Measurements from ENCODE around the gene GLIS2.
"Not testable (repeated sequence)": the region's sequence is repeated elsewhere in the genome, so short reads cannot be mapped to it uniquely, and the experiment has no call there.

GLIS2 gene

GRCh38 chr16:4342866-4343744, 27.2 kb downstream of the GLIS2 start:
- Histone ChIP-seq H3K4me3 (ENCODE audit: low read length) (no peak overlapping the region), H3K36me3 (ENCODE audit: insufficient read depth, low read length) (peaks cover 37% of the 10 kb centered on the region), H3K9me3 (replicated peaks; ENCODE audit: low read length) (no peaks in the 10 kb centered on the region), H3K4me2 (ENCODE audit: low read length) (no peak overlapping the region), H3K27me3 (ENCODE audit: control insufficient read depth, insufficient read depth, low read length) (no peaks in the 10 kb centered on the region), H3K9ac (ENCODE audit: low read depth, low read length) (no peak overlapping the region), H3K4me1 (ENCODE audit: control insufficient read depth, insufficient read depth, low read length) (peaks cover 5% of the 10 kb centered on the region)

DNA sequence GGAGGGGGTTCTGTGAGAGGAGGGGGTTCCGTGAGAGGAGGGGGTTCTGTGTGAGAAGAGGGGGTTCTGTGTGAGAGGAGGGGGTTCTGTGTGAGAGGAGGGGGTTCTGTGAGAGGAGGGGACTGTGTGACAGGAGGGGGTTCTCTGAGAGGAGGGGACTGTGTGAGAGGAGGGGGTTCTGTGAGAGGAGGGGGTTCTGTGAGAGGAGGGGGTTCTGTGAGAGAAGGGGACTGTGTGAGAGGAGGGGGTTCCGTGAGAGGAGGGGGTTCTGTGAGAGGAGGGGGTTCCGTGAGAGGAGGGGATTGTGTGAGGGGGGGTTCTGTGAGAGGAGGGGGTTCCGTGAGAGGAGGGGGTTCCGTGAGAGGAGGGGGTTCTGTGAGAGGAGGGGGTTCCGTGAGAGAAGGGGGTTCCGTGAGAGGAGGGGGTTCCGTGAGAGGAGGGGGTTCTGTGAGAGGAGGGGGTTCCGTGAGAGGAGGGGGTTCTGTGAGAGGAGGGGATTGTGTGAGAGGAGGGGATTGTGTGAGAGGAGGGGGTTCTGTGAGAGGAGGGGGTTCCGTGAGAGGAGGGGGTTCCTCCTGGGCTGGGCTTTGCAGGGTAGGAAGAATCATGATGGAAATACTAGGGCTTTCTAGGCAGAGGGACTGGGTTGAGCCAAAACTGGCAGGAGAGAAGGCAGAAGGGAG, 28.6 kb downstream of the GLIS2 start:
- H3K27me3 ChIP-seq (ENCODE audit: control insufficient read depth, insufficient read depth, low read length); H3K9me3 ChIP-seq (replicated peaks; ENCODE audit: low read length); H3K9ac ChIP-seq (ENCODE audit: low read depth, low read length); H3K4me2 ChIP-seq (ENCODE audit: low read length); H3K4me1 ChIP-seq (ENCODE audit: control insufficient read depth, insufficient read depth, low read length); H3K4me3 ChIP-seq (ENCODE audit: low read length): not testable (repeated sequence)
- peaks cover 24% of the 10 kb centered on the region for H3K36me3 ChIP-seq (ENCODE audit: insufficient read depth, low read length)

DNA sequence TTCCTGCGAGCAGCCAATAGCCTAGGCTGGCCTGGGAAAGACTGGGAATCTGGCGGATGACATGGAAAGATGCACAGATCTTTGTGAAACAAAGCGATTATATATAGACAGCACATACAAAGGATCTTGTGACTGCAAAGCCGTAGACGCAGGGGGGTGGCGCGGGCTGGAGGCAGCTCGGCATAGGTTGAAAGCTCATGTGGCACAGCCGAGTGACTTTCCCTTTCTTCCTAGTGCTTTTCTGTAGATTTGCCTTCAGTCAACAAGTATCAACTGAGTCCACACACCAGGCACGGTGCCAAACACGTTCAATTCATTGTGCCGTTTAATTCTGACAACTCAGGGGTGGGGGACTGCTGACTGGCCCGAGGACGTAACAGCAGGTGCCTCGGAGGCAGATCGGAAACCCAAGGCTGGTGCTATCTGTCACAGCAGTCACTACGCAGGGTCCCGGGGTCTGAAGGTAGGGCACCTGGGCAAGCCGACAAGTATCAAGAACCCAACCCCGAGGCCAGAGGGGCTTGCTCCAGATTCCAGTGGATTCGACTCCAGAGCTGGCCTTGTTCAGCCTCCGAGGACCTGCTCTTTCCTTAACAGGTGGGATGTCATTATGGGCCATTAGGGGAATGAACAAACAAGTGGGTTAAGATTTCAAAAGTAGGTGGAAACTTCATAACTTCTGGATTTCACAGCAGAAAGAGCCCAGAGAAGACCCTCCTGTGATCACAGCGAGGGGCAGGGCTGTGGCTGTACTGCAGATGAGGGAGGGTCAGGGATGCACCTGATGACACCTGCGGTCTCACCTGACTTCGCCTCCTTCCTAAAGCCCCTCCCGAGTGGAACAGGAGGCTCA, 29.3 kb downstream of the GLIS2 start:
- H3K4me1 ChIP-seq (ENCODE audit: control insufficient read depth, insufficient read depth, low read length) = peaks cover 15% of the 10 kb centered on the region
- peaks cover 20% of the 10 kb centered on the region for H3K36me3 ChIP-seq (ENCODE audit: insufficient read depth, low read length)
- no peaks in the 10 kb centered on the region for H3K27me3 ChIP-seq (ENCODE audit: control insufficient read depth, insufficient read depth, low read length)
- H3K9ac ChIP-seq (ENCODE audit: low read depth, low read length) = no peak overlapping the region
- H3K4me2 ChIP-seq (ENCODE audit: low read length) = no peak overlapping the region
- no peaks in the 10 kb centered on the region for H3K9me3 ChIP-seq (replicated peaks; ENCODE audit: low read length)
- H3K4me3 ChIP-seq (ENCODE audit: low read length) = no peak overlapping the region

- no peaks in the 10 kb centered on the region for H3K27me3 ChIP-seq (ENCODE audit: control insufficient read depth, insufficient read depth, low read length)
- H3K4me2 ChIP-seq (ENCODE audit: low read length) = no peak overlapping the region
- H3K4me1 ChIP-seq (ENCODE audit: control insufficient read depth, insufficient read depth, low read length) = peaks cover 15% of the 10 kb centered on the region
- H3K9ac ChIP-seq (ENCODE audit: low read depth, low read length) = no peak overlapping the region
- H3K9me3 ChIP-seq (replicated peaks; ENCODE audit: low read length) = no peaks in the 10 kb centered on the region
- peaks cover 13% of the 10 kb centered on the region for H3K36me3 ChIP-seq (ENCODE audit: insufficient read depth, low read length)
- no peak overlapping the region for H3K4me3 ChIP-seq (ENCODE audit: low read length)
These were observed 30.2 kb downstream of the GLIS2 start for GRCh38 chr16:4345836-4346781.

- H3K36me3 ChIP-seq (ENCODE audit: insufficient read depth, low read length) = peaks cover 6% of the 10 kb centered on the region
- no peaks in the 10 kb centered on the region for H3K27me3 ChIP-seq (ENCODE audit: control insufficient read depth, insufficient read depth, low read length)
- no peak overlapping the region for H3K9ac ChIP-seq (ENCODE audit: low read depth, low read length)
- no peaks in the 10 kb centered on the region for H3K9me3 ChIP-seq (replicated peaks; ENCODE audit: low read length)
- no peak overlapping the region for H3K4me3 ChIP-seq (ENCODE audit: low read length)
- H3K4me2 ChIP-seq (ENCODE audit: low read length) = no peak overlapping the region
- H3K4me1 ChIP-seq (ENCODE audit: control insufficient read depth, insufficient read depth, low read length) = peaks cover 22% of the 10 kb centered on the region
These were observed 31.1 kb downstream of the GLIS2 start for GRCh38 chr16:4347010-4347409.

GRCh38 chr16:4347765-4348509, 32.1 kb downstream of the GLIS2 start:
- Histone ChIP-seq H3K4me2 (ENCODE audit: low read length) (no peak overlapping the region), H3K9ac (ENCODE audit: low read depth, low read length) (no peak overlapping the region), H3K27me3 (ENCODE audit: control insufficient read depth, insufficient read depth, low read length) (no peaks in the 10 kb centered on the region), H3K36me3 (ENCODE audit: insufficient read depth, low read length) (peaks cover 6% of the 10 kb centered on the region), H3K4me1 (ENCODE audit: control insufficient read depth, insufficient read depth, low read length) (peaks cover 28% of the 10 kb centered on the region), H3K9me3 (replicated peaks; ENCODE audit: low read length) (no peaks in the 10 kb centered on the region), H3K4me3 (ENCODE audit: low read length) (no peak overlapping the region)

DNA sequence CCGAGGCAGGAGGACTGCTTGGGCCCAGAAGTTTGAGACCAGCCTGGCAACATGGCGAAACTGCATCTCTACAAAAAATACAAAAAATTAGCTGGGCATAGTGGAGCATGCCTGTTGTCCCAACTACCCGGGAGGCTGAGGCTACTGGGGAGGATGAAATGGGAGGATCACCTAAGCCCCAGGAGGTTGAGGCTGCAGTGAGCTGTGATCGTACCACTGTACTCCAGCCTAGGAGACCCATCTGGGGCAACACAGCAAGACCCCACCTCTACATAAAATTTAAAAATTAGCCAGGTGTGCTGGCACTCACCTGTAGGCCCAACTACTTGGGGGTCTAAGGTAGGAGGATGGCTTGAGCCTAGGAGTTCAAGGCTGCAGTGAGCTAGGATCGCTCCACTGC, 33.5 kb downstream of the GLIS2 start:
- H3K9me3 ChIP-seq (replicated peaks; ENCODE audit: low read length) = no peaks in the 10 kb centered on the region
- H3K36me3 ChIP-seq (ENCODE audit: insufficient read depth, low read length) = peaks cover 4% of the 10 kb centered on the region
- H3K27me3 ChIP-seq (ENCODE audit: control insufficient read depth, insufficient read depth, low read length) = no peaks in the 10 kb centered on the region
- no peak overlapping the region for H3K4me3 ChIP-seq (ENCODE audit: low read length)
- H3K9ac ChIP-seq (ENCODE audit: low read depth, low read length) = no peak overlapping the region
- peaks cover 28% of the 10 kb centered on the region for H3K4me1 ChIP-seq (ENCODE audit: control insufficient read depth, insufficient read depth, low read length)
- H3K4me2 ChIP-seq (ENCODE audit: low read length) = peak overlapping the region; percentile 82

DNA sequence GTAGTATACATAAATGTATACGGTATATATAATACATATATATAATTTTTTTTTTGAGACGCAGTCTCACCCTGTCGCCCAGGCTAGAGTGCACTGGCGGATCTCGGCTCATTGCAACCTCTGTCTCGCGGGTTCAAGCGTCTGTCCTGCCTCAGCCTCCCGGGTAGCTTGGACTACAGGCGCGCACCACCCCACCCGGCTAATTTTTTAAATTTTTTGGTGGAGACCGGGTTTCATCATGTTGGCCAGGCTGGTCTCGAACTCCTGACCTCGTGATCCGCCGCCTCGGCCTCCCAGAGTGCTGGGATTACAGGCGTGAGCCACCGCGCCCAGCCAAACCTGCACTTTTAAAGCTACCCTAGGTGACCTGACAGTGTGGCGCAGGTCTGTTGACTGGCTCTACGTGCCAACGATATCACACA, 34.5 kb downstream of the GLIS2 start:
- Histone ChIP-seq H3K9ac (ENCODE audit: low read depth, low read length) (peak overlapping the region; percentile 90), H3K27me3 (ENCODE audit: control insufficient read depth, insufficient read depth, low read length) (no peaks in the 10 kb centered on the region), H3K4me3 (ENCODE audit: low read length) (peak overlapping the region; percentile 97), H3K4me1 (ENCODE audit: control insufficient read depth, insufficient read depth, low read length) (peaks cover 28% of the 10 kb centered on the region), H3K36me3 (ENCODE audit: insufficient read depth, low read length) (peaks cover 4% of the 10 kb centered on the region), H3K4me2 (ENCODE audit: low read length) (peak overlapping the region; percentile 82), H3K9me3 (replicated peaks; ENCODE audit: low read length) (no peaks in the 10 kb centered on the region)

- Histone ChIP-seq H3K9me3 (replicated peaks; ENCODE audit: low read length) (no peaks in the 10 kb centered on the region), H3K4me1 (ENCODE audit: control insufficient read depth, insufficient read depth, low read length) (peaks cover 28% of the 10 kb centered on the region), H3K4me3 (ENCODE audit: low read length) (peak within 1 kb of the TSS; percentile 97), H3K4me2 (ENCODE audit: low read length) (peak within 1 kb of the TSS; percentile 82), H3K36me3 (ENCODE audit: insufficient read depth, low read length) (peaks cover 4% of the 10 kb centered on the region), H3K9ac (ENCODE audit: low read depth, low read length) (peak within 1 kb of the TSS; percentile 90), H3K27me3 (ENCODE audit: control insufficient read depth, insufficient read depth, low read length) (no peaks in the 10 kb centered on the region)
These were observed 35.2 kb downstream of the GLIS2 start, which contains the start of gene PAM16 for GRCh38 chr16:4350787-4351659. TSS of gene PAM16 (minus strand) at chr16:4351321. CDS start at chr16:4351234, 87 bp downstream.

Measured in skeletal muscle satellite cell (primary cell).